CD8-positive, alpha-beta memory T cell (primary cell): ENCODE results near the gene BTBD17. TPM values are rescaled to one million over a fixed set of nuclear protein-coding genes. Genes with fewer than 3 reads are reported as not detected.
"Not testable (repeated sequence)": the region's sequence is repeated elsewhere in the genome, so short reads cannot be mapped to it uniquely, and the experiment has no call there.

Experiments used
- CTCF ChIA-PET: fragments of 350-600 bp; sonication (Branson Sonifier 250); formaldehyde crosslinking; loops from one replicate; lab custom pipeline; 2021; ENCODE audit warnings: antibody characterized with exemption; lab: Charles Lee
- POLR2A ChIA-PET: fragments of 350-600 bp; sonication (Branson Sonifier 250); formaldehyde crosslinking; loops from one replicate; lab custom pipeline; 2021; ENCODE audit warnings: antibody characterized with exemption; lab: Charles Lee
- DNase-seq, 5 donors: peaks; one replicate each; pipeline versions ENCODE4 v3.0.0 to v3.0.0-alpha.2; 2020 to 2022; ENCODE audit warnings: mixed read lengths in 1 of 5
- H3K27ac ChIP-seq: one replicate; pipeline ENCODE4 v1.7.0; 2013; ENCODE audit warnings: low read depth, mild to moderate bottlenecking, low read length, moderate library complexity
- H3K27me3 ChIP-seq: 2 replicates; pipeline ENCODE4 v1.7.0; 2013; ENCODE audit warnings: low read length, mild to moderate bottlenecking; ENCODE audit not compliant: insufficient read depth, poor library complexity, severe bottlenecking
- H3K36me3 ChIP-seq: 2 replicates; pipeline ENCODE4 v1.7.0; 2013; ENCODE audit warnings: mild to moderate bottlenecking, low read length, moderate library complexity; ENCODE audit not compliant: insufficient read depth
- H3K4me1 ChIP-seq: 2 replicates; pipeline ENCODE4 v1.7.0; 2013; ENCODE audit warnings: mild to moderate bottlenecking, low read length, moderate library complexity; ENCODE audit not compliant: insufficient read depth
- H3K4me3 ChIP-seq: 2 replicates; pipeline ENCODE4 v1.7.0; 2013; ENCODE audit warnings: mild to moderate bottlenecking, low read length
- H3K9me3 ChIP-seq: 2 replicates; pipeline ENCODE4 v1.7.0; 2013; ENCODE audit warnings: mild to moderate bottlenecking, low read length
- H3K27ac Mint-ChIP-seq, 8 donors: one replicate each; pipeline ENCODE4 v1.8.0; 2020 to 2021; ENCODE audit warnings: mixed read lengths in 8 of 8, mild to moderate bottlenecking in 6 of 8, inconsistent platforms in 3 of 8, moderate library complexity in 3 of 8
- H3K27me3 Mint-ChIP-seq, 2 donors: one replicate each; pipeline ENCODE4 v1.8.0; 2020 to 2021; ENCODE audit warnings: mixed read lengths in 2 of 2, mild to moderate bottlenecking in 1 of 2, moderate library complexity in 1 of 2
- H3K36me3 Mint-ChIP-seq, 3 donors: one replicate each; pipeline ENCODE4 v1.8.0; 2020 to 2021; ENCODE audit warnings: mixed read lengths in 3 of 3, inconsistent platforms in 1 of 3, mild to moderate bottlenecking in 1 of 3
- H3K4me1 Mint-ChIP-seq, 3 donors: one replicate each; pipeline ENCODE4 v1.8.0; 2020 to 2021; ENCODE audit warnings: mixed read lengths in 3 of 3, inconsistent platforms in 1 of 3, mild to moderate bottlenecking in 1 of 3
- H3K4me3 Mint-ChIP-seq, 7 donors: one replicate each; pipeline ENCODE4 v1.8.0; 2020 to 2021; ENCODE audit warnings: mixed read lengths in 7 of 7, mild to moderate bottlenecking in 6 of 7, moderate library complexity in 4 of 7, inconsistent platforms in 2 of 7
- H3K9me3 Mint-ChIP-seq, 5 donors: one replicate each; pipeline ENCODE4 v1.8.0; 2020 to 2022; ENCODE audit warnings: mixed read lengths in 5 of 5, mild to moderate bottlenecking in 3 of 5, moderate library complexity in 2 of 5, inconsistent platforms in 1 of 5
- polyA plus RNA-seq: library from polyadenylated mRNA; unstranded; fragments of 300-500 nt; fragmentation: Illumina TruSeq; gene quantifications from one replicate; pipeline ENCODE4 v1.2.3, GENCODE V29; 2021
- total RNA-seq, 2 experiments: library from RNA; stranded (reverse); gene quantifications; one replicate each; pipeline ENCODE4 v1.2.3, GENCODE V29; 2021

The BTBD17 gene
- not detected for total RNA-seq
- not detected for polyA plus RNA-seq

- peaks cover 4 to 10% (median 6%) of the 10 kb centered on the region in 3 donors for H3K4me1 Mint-ChIP-seq
- H3K4me1 ChIP-seq, result no peaks in the 10 kb centered on the region
- no peaks in the 10 kb centered on the region for H3K9me3 ChIP-seq
- peak in 3 of 5 donors; percentile 13 to 62 (median 18) for DNase-seq
- no peak within 1 kb of the TSS for H3K27ac ChIP-seq
- CTCF ChIA-PET, result interaction anchor here (0.7 to 2.5 kb wide), 9 partner anchors 10 to 150 kb away, joined by 3 to 11 read pairs (median 3); partner anchors contain the start of gene TTYH2
- peaks cover 19 to 31% of the 10 kb centered on the region in 2 donors for H3K27me3 Mint-ChIP-seq
- H3K36me3 ChIP-seq, result no peaks in the 10 kb centered on the region
- no peak within 1 kb of the TSS for H3K4me3 ChIP-seq
- no peaks in the 10 kb centered on the region for H3K36me3 Mint-ChIP-seq
- POLR2A ChIA-PET, result no interaction called here
- peaks cover 17% of the 10 kb centered on the region for H3K27me3 ChIP-seq
- no peaks in the 10 kb centered on the region for H3K9me3 Mint-ChIP-seq
- no peak within 1 kb of the TSS for H3K4me3 Mint-ChIP-seq
- no peak within 1 kb of the TSS for H3K27ac Mint-ChIP-seq
Observed at GRCh38 chr17:74361230-74362068, at the start of gene BTBD17. Gene BTBD17 (minus strand): TSS chr17:74361868. CDS start chr17:74361819, 49 bp downstream.

- no peaks in the 10 kb centered on the region for H3K4me1 ChIP-seq
- Mint-ChIP-seq H3K27ac (no peak overlapping the region), H3K4me3 (no peak overlapping the region), H3K36me3 (no peaks in the 10 kb centered on the region), H3K27me3 (peaks cover 15 to 17% of the 10 kb centered on the region in 2 donors), H3K4me1 (peaks cover 0 to 3% (median 0%) of the 10 kb centered on the region in 3 donors), H3K9me3 (peaks cover 0 to 4% (median 0%) of the 10 kb centered on the region in 5 donors)
- ChIA-PET CTCF (interaction anchor here (0.9 kb wide), 1 partner anchor 31 kb away, joined by 3 read pairs; no protein-coding TSS in a partner anchor), POLR2A (interaction anchor here (0.6 kb wide), 1 partner anchor 8 kb away, joined by 3 read pairs; no protein-coding TSS in a partner anchor)
- no peak for DNase-seq
- H3K36me3 ChIP-seq, result no peaks in the 10 kb centered on the region
- H3K9me3 ChIP-seq, result no peaks in the 10 kb centered on the region
- H3K27me3 ChIP-seq, result no peaks in the 10 kb centered on the region
- H3K4me3 ChIP-seq, result no peak overlapping the region
- H3K27ac ChIP-seq, result no peak overlapping the region
Observed at GRCh38 chr17:74410001-74410443, 48.4 kb upstream of the BTBD17 start.

DNA sequence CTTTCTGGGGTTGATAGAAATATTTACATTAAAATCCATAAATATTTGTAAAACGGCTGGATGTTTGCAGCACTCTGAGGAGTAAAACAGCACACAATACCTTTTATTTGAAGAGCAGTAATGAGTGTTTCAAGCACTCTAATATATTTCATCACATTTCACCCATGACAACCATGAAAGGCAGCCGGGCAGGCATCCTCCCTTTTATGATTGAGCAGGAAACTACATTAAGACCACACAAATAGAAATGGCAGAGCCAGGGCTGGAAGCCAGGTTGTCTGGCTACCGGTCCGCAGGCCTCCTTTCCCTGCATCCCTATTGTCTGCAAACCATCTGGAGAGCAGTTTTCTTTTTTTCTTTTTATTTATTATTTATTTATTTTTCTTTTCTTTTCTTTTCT lies 47.1 kb upstream of the BTBD17 start:
- CTCF ChIA-PET, result no interaction called here
- Histone ChIP-seq H3K27me3 (no peaks in the 10 kb centered on the region), H3K36me3 (no peaks in the 10 kb centered on the region), H3K27ac (no peak overlapping the region), H3K4me1 (no peaks in the 10 kb centered on the region), H3K4me3 (no peak overlapping the region), H3K9me3 (no peaks in the 10 kb centered on the region)
- Mint-ChIP-seq H3K4me3 (no peak overlapping the region), H3K27ac (no peak overlapping the region), H3K9me3 (peaks cover 0 to 4% (median 0%) of the 10 kb centered on the region in 5 donors), H3K4me1 (peaks cover 0 to 3% (median 0%) of the 10 kb centered on the region in 3 donors), H3K27me3 (peaks cover 9 to 18% of the 10 kb centered on the region in 2 donors), H3K36me3 (no peaks in the 10 kb centered on the region)
- DNase-seq, result no peak
- POLR2A ChIA-PET, result no interaction called here

DNA sequence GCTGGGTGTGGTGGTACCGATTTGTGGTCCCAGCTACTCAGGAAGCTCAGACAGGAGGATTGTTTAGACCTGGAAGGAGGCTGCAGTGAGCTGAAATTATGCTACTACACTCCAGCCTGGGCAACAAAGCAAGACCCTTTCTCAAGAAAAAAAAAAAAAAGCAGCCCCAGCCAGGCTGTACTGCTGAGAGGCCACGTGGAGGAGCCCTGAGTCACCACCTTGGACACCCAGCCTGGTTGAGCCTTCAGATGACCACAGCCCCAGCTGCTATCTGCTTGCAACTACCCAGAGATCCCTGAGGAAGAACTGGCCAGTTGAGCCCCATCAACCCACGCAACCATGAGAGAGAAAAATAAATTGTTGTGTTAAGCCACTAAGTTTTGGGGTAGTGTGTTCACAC lies 46.6 kb upstream of the BTBD17 start:
- H3K4me3 ChIP-seq, result no peak overlapping the region

GRCh38 chr17:74407384-74407783 lies 45.7 kb upstream of the BTBD17 start:
- Mint-ChIP-seq H3K27ac (no peak overlapping the region), H3K27me3 (peaks cover 7 to 10% of the 10 kb centered on the region in 2 donors), H3K4me3 (no peak overlapping the region), H3K4me1 (peaks cover 0 to 3% (median 0%) of the 10 kb centered on the region in 3 donors), H3K36me3 (no peaks in the 10 kb centered on the region), H3K9me3 (peaks cover 0 to 4% (median 0%) of the 10 kb centered on the region in 5 donors)
- H3K4me1 ChIP-seq, result no peaks in the 10 kb centered on the region
- H3K27me3 ChIP-seq, result no peaks in the 10 kb centered on the region
- CTCF ChIA-PET, result interaction anchor here (1.7 kb wide), 1 partner anchor 208 kb away, joined by 3 read pairs; no protein-coding TSS in a partner anchor
- H3K27ac ChIP-seq, result no peak overlapping the region
- no peak for DNase-seq
- POLR2A ChIA-PET, result no interaction called here
- no peak overlapping the region for H3K4me3 ChIP-seq
- H3K36me3 ChIP-seq, result no peaks in the 10 kb centered on the region
- H3K9me3 ChIP-seq, result no peaks in the 10 kb centered on the region

More for the DNA sequence above, 46.6 kb upstream of the BTBD17 start:
- Mint-ChIP-seq H3K36me3 (no peaks in the 10 kb centered on the region), H3K9me3 (peaks cover 0 to 4% (median 0%) of the 10 kb centered on the region in 5 donors), H3K4me3 (no peak overlapping the region), H3K27me3 (peaks cover 9 to 14% of the 10 kb centered on the region in 2 donors), H3K27ac (no peak overlapping the region), H3K4me1 (peaks cover 0 to 3% (median 0%) of the 10 kb centered on the region in 3 donors)
- ChIA-PET CTCF (interaction anchor here (0.6 to 1.7 kb wide), 2 partner anchors 209 to 330 kb away, joined by 3 read pairs; no protein-coding TSS in a partner anchor), POLR2A (no interaction called here)
- H3K27me3 ChIP-seq, result no peaks in the 10 kb centered on the region
- H3K27ac ChIP-seq, result no peak overlapping the region
- no peaks in the 10 kb centered on the region for H3K36me3 ChIP-seq
- H3K9me3 ChIP-seq, result no peaks in the 10 kb centered on the region
- DNase-seq, result no peak
- no peaks in the 10 kb centered on the region for H3K4me1 ChIP-seq

- H3K9me3 Mint-ChIP-seq, H3K36me3 Mint-ChIP-seq, H3K4me1 ChIP-seq, H3K27me3 Mint-ChIP-seq, H3K4me3 ChIP-seq, DNase-seq, POLR2A ChIA-PET, H3K4me1 Mint-ChIP-seq, H3K9me3 ChIP-seq, H3K4me3 Mint-ChIP-seq, H3K27me3 ChIP-seq, H3K27ac Mint-ChIP-seq, H3K36me3 ChIP-seq, H3K27ac ChIP-seq: not testable (repeated sequence)
- CTCF ChIA-PET, result interaction anchor here (1.3 kb wide), 1 partner anchor 88 kb away, joined by 3 read pairs; no protein-coding TSS in a partner anchor
Observed at GRCh38 chr17:74405311-74405710, 43.6 kb upstream of the BTBD17 start.

GRCh38 chr17:74404789-74405188 lies 43.1 kb upstream of the BTBD17 start:
- Mint-ChIP-seq H3K27ac (no peak overlapping the region), H3K4me3 (no peak overlapping the region), H3K27me3 (peaks cover 2 to 4% of the 10 kb centered on the region in 2 donors), H3K4me1 (peaks cover 0 to 3% (median 0%) of the 10 kb centered on the region in 3 donors), H3K36me3 (no peaks in the 10 kb centered on the region), H3K9me3 (no peaks in the 10 kb centered on the region)
- Histone ChIP-seq H3K27me3 (no peaks in the 10 kb centered on the region), H3K36me3 (no peaks in the 10 kb centered on the region), H3K27ac (no peak overlapping the region), H3K9me3 (no peaks in the 10 kb centered on the region), H3K4me3 (no peak overlapping the region), H3K4me1 (no peaks in the 10 kb centered on the region)
- no peak for DNase-seq
- POLR2A ChIA-PET, result no interaction called here
- CTCF ChIA-PET, result interaction anchor here (1.3 kb wide), 1 partner anchor 89 kb away, joined by 3 read pairs; no protein-coding TSS in a partner anchor

- Mint-ChIP-seq H3K36me3 (no peaks in the 10 kb centered on the region), H3K9me3 (no peaks in the 10 kb centered on the region), H3K4me1 (peaks cover 0 to 3% (median 0%) of the 10 kb centered on the region in 3 donors), H3K4me3 (no peak overlapping the region), H3K27me3 (peaks cover 2 to 4% of the 10 kb centered on the region in 2 donors), H3K27ac (no peak overlapping the region)
- POLR2A ChIA-PET, result no interaction called here
- Histone ChIP-seq H3K36me3 (no peaks in the 10 kb centered on the region), H3K27ac (no peak overlapping the region), H3K27me3 (no peaks in the 10 kb centered on the region), H3K4me1 (no peaks in the 10 kb centered on the region), H3K9me3 (no peaks in the 10 kb centered on the region), H3K4me3 (no peak overlapping the region)
- DNase-seq, result no peak
- CTCF ChIA-PET, result no interaction called here
Observed at GRCh38 chr17:74404218-74404617, 42.5 kb upstream of the BTBD17 start.
